Esophagus muscularis mucosa (tissue), 3 donors: ENCODE results near the gene TMEM45A.

Experiments
- CTCF ChIP-seq, 3 experiments: fragments of 200-600 bp in 2 of 3; fragments of 450-650 bp in 1 of 3; sonication (generic) in 2 of 3; IDR thresholded peaks; one replicate each; pipeline ENCODE4 v1.5.1; 2017 to 2019; ENCODE audit warnings: antibody characterized with exemption in 3 of 3, mild to moderate bottlenecking in 2 of 3, moderate library complexity in 1 of 3
- POLR2A ChIP-seq: fragments of 450-650 bp; IDR thresholded peaks from one replicate; pipeline ENCODE4 v1.6.1; 2017; ENCODE audit warnings: antibody characterized with exemption, moderate library complexity, mild to moderate bottlenecking, low read depth

- TF ChIP-seq CTCF (IDR thresholded peaks at IDR 0.05) (no peak), POLR2A (no peak)
These were observed 71.3 kb downstream of the TMEM45A start for GRCh38 chr3:100563652-100564211.
